ENCODE measurements around the gene MYH7B.

The MYH7B gene

DNA sequence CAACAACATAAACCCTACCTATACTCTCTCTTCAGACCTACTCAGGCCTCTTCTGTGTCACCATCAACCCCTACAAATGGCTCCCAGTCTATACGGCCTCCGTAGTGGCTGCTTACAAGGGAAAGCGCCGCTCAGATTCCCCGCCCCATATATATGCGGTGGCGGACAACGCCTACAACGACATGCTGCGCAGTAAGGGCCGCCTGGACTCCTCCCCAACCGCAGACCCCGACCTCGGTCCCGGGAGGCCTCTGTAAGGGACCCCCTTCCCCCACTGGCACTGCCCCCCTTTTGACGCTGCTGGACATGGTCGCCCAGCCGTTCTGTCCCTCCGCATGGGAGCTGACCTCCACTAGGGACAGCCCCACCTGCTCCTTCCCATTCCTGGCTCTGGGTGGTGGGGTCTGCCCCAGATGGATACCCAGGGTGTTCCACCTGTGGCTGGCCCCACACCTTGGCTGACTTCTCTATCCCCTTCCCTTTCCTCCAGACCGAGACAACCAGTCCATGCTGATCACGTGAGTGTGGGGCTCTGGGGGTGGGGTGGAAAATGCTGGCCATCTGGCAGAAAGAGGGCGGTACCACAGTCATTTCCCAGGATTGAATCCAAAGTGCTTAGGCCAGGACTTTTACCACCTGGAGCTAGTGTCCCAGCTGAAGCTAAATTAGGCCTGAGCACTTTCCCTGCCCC is 25.0 kb downstream of the MYH7B start:
- peak; percentile 96 for DNase-seq
- peak overlapping the region; percentile 93 for H3K27ac ChIP-seq
- TF ChIP-seq, protein P1, sequence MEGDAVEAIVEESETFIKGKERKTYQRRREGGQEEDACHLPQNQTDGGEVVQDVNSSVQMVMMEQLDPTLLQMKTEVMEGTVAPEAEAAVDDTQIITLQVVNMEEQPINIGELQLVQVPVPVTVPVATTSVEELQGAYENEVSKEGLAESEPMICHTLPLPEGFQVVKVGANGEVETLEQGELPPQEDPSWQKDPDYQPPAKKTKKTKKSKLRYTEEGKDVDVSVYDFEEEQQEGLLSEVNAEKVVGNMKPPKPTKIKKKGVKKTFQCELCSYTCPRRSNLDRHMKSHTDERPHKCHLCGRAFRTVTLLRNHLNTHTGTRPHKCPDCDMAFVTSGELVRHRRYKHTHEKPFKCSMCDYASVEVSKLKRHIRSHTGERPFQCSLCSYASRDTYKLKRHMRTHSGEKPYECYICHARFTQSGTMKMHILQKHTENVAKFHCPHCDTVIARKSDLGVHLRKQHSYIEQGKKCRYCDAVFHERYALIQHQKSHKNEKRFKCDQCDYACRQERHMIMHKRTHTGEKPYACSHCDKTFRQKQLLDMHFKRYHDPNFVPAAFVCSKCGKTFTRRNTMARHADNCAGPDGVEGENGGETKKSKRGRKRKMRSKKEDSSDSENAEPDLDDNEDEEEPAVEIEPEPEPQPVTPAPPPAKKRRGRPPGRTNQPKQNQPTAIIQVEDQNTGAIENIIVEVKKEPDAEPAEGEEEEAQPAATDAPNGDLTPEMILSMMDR (IDR thresholded peaks at IDR 0.05; ENCODE audit: low read depth, low read length): no peak
- no peak overlapping the region for H3K4me3 ChIP-seq (ENCODE audit: low read depth, low read length)
- peaks cover 3% of the 10 kb centered on the region for H3K9me3 ChIP-seq (ENCODE audit: severe bottlenecking)
- H3K36me3 ChIP-seq: no peaks in the 10 kb centered on the region
- H3K27me3 ChIP-seq (ENCODE audit: insufficient read depth, low read depth, severe bottlenecking): no peaks in the 10 kb centered on the region

DNA sequence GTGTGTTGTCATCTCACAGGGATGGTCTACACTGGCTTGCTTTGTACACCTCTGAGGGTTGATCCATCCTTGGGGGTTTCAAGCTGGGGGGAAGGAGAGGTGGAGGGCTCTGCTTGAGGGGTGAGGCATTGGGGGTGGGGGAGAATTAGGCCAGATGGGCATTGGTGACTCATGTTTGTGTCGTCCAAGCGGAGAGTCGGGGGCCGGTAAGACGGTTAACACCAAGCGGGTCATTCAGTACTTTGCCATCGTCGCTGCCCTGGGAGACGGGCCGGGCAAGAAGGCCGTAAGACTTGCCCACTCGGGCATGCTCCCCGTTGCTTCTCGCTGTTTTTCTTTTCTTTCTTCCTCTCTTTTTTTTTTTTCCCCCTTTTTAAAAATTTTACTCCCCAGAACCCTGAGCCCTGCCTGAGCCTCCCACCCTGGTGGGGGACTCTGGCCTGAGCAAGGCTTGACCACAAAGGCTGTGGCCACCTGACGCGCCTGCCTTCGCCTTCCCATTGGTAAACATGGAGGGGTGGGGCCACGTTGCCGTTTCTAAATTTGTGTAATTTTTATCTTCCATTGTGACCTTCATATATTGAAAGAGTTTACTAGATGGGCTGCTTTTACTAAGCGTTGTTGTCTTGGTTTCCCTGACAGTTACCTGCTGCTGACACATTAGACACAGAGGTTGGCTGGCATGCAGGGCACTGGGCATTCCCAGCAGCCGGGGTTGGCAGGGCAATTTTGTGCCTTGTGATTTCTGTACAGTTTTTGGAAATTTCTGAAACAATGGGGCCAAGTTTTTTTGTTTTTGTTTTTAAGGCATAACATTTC is 26.8 kb downstream of the MYH7B start:
- H3K27me3 ChIP-seq (ENCODE audit: insufficient read depth, low read depth, severe bottlenecking): no peaks in the 10 kb centered on the region
- no peak overlapping the region for H3K4me3 ChIP-seq (ENCODE audit: low read depth, low read length)
- no peaks in the 10 kb centered on the region for H3K36me3 ChIP-seq
- peak overlapping the region; percentile 32 for H3K27ac ChIP-seq
- peaks cover 3% of the 10 kb centered on the region for H3K9me3 ChIP-seq (ENCODE audit: severe bottlenecking)
- TF ChIP-seq, protein P1 (IDR thresholded peaks at IDR 0.05; ENCODE audit: low read depth, low read length): no peak
- DNase-seq: no peak

DNA sequence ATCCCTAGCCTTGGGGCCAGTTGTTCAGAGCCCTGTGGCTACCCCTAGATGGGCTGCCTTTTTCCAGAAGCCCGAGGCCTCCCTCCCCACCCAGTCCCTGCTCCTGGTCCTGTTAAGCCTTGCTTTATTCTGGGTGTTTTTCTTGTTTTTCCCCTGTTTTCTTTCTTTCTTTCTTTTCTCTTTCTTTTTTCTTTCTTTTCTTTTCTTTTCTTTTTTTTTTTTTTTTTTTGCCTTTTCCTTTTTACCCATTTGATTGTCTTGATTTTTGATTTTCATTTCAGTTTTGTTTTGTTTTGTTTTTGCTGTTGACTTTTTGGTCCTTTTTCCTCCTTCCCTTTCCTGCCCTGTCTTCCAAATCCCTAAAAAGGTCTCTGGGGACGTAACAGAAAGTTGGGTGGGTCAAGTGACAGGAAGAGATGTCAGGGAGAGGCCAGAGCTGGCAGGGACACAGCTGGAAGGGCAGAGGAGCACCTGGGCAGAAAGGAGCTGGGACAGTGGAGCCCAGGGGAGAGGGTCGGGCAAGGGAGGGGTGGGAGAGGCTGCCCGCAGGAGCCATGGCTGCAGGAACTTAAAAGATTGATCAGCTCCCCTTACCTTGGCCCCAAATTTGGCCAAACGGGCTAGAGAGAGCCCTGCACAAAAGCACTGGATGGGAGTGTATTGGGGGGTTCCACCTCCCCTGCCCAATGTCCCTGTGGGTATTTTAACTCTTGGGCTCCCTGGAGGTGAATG is 27.6 kb downstream of the MYH7B start:
- no peak for DNase-seq
- Histone ChIP-seq H3K9me3 (ENCODE audit: severe bottlenecking) (peaks cover 3% of the 10 kb centered on the region), H3K36me3 (no peaks in the 10 kb centered on the region)

DNA sequence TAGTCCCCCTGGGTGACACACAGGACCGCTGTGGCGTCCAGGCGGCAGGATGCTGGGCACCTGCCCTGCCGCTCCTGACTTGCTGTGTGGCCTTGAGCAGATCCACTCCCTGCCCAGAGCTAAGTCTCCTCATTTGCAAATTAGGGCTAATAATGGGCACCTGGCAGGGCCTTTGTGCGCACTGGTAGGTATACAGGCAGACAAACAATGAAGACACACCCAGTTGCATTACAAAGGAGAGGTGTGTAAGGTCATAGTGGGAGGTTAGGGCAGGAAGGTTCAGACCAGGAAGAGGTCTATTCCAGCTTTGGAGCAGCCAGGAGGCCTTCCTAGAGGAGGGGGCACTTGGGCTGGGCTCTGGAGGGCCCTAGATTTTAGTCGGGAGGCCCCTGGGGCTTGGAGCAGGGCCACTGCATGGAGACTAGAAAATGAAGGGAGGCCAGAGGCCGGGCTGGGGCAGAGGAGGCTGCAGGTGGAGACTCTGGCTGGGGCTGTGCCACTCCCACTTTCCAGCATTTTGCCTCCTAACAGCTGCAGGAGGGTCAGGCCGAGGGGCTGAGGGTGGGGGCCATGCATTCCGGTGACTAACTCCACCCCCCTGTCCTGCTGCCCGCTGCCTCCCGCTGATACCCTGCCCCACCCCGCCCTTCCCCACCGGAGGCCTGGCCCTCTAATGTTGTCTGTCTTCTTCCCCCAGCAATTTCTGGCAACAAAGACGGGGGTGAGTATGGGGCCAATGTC is 28.5 kb downstream of the MYH7B start:
- DNase-seq: no peak
- Histone ChIP-seq H3K27me3 (ENCODE audit: insufficient read depth, low read depth, severe bottlenecking) (no peaks in the 10 kb centered on the region), H3K4me3 (ENCODE audit: low read depth, low read length) (no peak overlapping the region), H3K36me3 (no peaks in the 10 kb centered on the region), H3K9me3 (ENCODE audit: severe bottlenecking) (peaks cover 3% of the 10 kb centered on the region), H3K27ac (no peak overlapping the region)
- TF ChIP-seq, protein P1 (IDR thresholded peaks at IDR 0.05; ENCODE audit: low read depth, low read length): no peak

More for the DNA sequence above, 27.6 kb downstream of the MYH7B start:
- Histone ChIP-seq H3K27me3 (ENCODE audit: insufficient read depth, low read depth, severe bottlenecking) (no peaks in the 10 kb centered on the region), H3K4me3 (ENCODE audit: low read depth, low read length) (no peak overlapping the region), H3K27ac (no peak overlapping the region; the same call in 1 of the 2 replicates)
- TF ChIP-seq, protein P1 (IDR thresholded peaks at IDR 0.05; ENCODE audit: low read depth, low read length): no peak

DNA sequence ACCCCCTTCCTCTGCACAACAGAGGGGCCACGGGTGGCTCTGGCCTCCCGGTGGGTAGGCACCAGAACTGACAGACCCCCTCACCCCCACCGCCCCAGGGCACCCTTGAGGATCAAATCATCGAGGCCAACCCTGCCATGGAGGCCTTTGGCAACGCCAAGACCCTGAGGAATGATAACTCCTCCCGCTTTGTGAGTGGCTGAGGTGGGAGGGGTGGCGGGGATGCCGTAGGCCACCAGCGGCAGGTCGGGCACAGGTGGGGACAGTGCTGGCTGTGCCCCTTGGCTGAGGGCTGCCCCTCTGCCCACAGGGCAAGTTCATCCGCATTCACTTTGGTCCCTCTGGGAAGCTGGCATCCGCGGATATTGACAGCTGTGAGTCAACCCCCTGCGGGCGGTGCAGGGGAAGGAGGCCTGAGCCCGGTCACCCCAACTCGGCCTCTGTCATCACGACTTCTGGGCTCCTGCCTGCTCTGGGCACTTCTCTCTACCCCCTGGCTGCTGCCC is 29.1 kb downstream of the MYH7B start:
- no peak for DNase-seq
- Histone ChIP-seq H3K9me3 (ENCODE audit: severe bottlenecking) (peaks cover 3% of the 10 kb centered on the region), H3K27me3 (ENCODE audit: insufficient read depth, low read depth, severe bottlenecking) (no peaks in the 10 kb centered on the region), H3K4me3 (ENCODE audit: low read depth, low read length) (no peak overlapping the region), H3K27ac (no peak overlapping the region), H3K36me3 (no peaks in the 10 kb centered on the region)
- TF ChIP-seq, protein P1 (IDR thresholded peaks at IDR 0.05; ENCODE audit: low read depth, low read length): no peak

All from WERI-Rb-1 (cell line).